SJCRH30 (cell line): Measurements from ENCODE around the gene TTC13. TPM values are rescaled to one million over a fixed set of nuclear protein-coding genes. Genes with fewer than 3 reads are reported as not detected.

Experiments
- DNase-seq, 2 experiments: peaks; one replicate each; pipeline ENCODE4 v3.0.0-alpha.2; 2015 to 2020
- H3K27ac ChIP-seq: fragments of 250-450 bp; sonication (Bioruptor Pico); 2 replicates; pipeline ENCODE4 v1.5.1; 2020; ENCODE audit warnings: mild to moderate bottlenecking, moderate library complexity
- H3K27me3 ChIP-seq: fragments of 250-450 bp; sonication (Bioruptor Pico); 2 replicates; pipeline ENCODE4 v1.5.1; 2020; ENCODE audit warnings: mild to moderate bottlenecking, moderate library complexity
- H3K36me3 ChIP-seq: fragments of 250-450 bp; sonication (Bioruptor Pico); 2 replicates; pipeline ENCODE4 v1.5.1; 2020; ENCODE audit warnings: mild to moderate bottlenecking, moderate library complexity
- H3K4me1 ChIP-seq: fragments of 250-450 bp; sonication (Bioruptor Pico); 2 replicates; pipeline ENCODE4 v1.5.1; 2020; ENCODE audit warnings: mild to moderate bottlenecking, moderate library complexity
- H3K4me3 ChIP-seq: fragments of 250-450 bp; sonication (Bioruptor Pico); 2 replicates; pipeline ENCODE4 v1.5.1; 2020; ENCODE audit warnings: mild to moderate bottlenecking, moderate library complexity
- H3K9me3 ChIP-seq: fragments of 250-450 bp; sonication (Bioruptor Pico); replicated peaks from 2 replicates; pipeline ENCODE4 v1.5.1; 2020; ENCODE audit warnings: mild to moderate bottlenecking, moderate library complexity
- total RNA-seq: library from RNA; depleted of rRNA; stranded (reverse); fragments of >200 nt; shearing (Covaris generic); gene quantifications from 2 replicates; pipeline ENCODE4 v1.2.3, GENCODE V29; 2014

Gene TTC13
- total RNA-seq, 1 experiment from 2014 or later: 16.4 TPM

- Histone ChIP-seq H3K9me3 (no peaks in the 10 kb centered on the region), H3K27ac (no peak overlapping the region), H3K36me3 (0 out of 2 replicates have a peak, but pooled peaks cover 3% of the 10 kb centered on the region), H3K27me3 (no peaks in the 10 kb centered on the region), H3K4me3 (no peak overlapping the region), H3K4me1 (no peaks in the 10 kb centered on the region)
- no peak for DNase-seq
Measured at GRCh38 chr1:230916587-230917283, 61.9 kb downstream of the TTC13 start.

- Histone ChIP-seq H3K27me3 (no peaks in the 10 kb centered on the region), H3K9me3 (no peaks in the 10 kb centered on the region), H3K4me1 (no peaks in the 10 kb centered on the region), H3K4me3 (no peak overlapping the region), H3K36me3 (0 out of 2 replicates have a peak, but pooled peaks cover 3% of the 10 kb centered on the region), H3K27ac (no peak overlapping the region)
- DNase-seq: no peak
Measured at GRCh38 chr1:230915078-230915477, 63.6 kb downstream of the TTC13 start.

- Histone ChIP-seq H3K36me3 (peaks cover 3% of the 10 kb centered on the region; the same call in 1 of the 2 replicates), H3K4me3 (no peak overlapping the region), H3K4me1 (no peaks in the 10 kb centered on the region), H3K9me3 (no peaks in the 10 kb centered on the region), H3K27ac (no peak overlapping the region), H3K27me3 (no peaks in the 10 kb centered on the region)
- no peak for DNase-seq
Measured at GRCh38 chr1:230913496-230913895, 65.2 kb downstream of the TTC13 start.

- H3K27me3 ChIP-seq: no peaks in the 10 kb centered on the region
- no peak overlapping the region for H3K27ac ChIP-seq
- DNase-seq: no peak
- no peaks in the 10 kb centered on the region for H3K9me3 ChIP-seq
- H3K4me1 ChIP-seq: no peaks in the 10 kb centered on the region
- no peak overlapping the region for H3K4me3 ChIP-seq
- H3K36me3 ChIP-seq: peaks cover 3% of the 10 kb centered on the region; the same call in 1 of the 2 replicates
Measured at GRCh38 chr1:230910755-230911117, 67.9 kb downstream of the TTC13 start.

GRCh38 chr1:230909974-230910754 is 68.5 kb downstream of the TTC13 start:
- no peaks in the 10 kb centered on the region for H3K9me3 ChIP-seq
- H3K27me3 ChIP-seq: no peaks in the 10 kb centered on the region
- no peaks in the 10 kb centered on the region for H3K4me1 ChIP-seq
- no peak overlapping the region for H3K4me3 ChIP-seq
- no peak for DNase-seq
- peaks cover 3% of the 10 kb centered on the region; the same call in 1 of the 2 replicates for H3K36me3 ChIP-seq
- no peak overlapping the region for H3K27ac ChIP-seq

GRCh38 chr1:230907472-230908205 is 71.0 kb downstream of the TTC13 start:
- H3K27ac ChIP-seq: no peak overlapping the region
- DNase-seq: no peak
- H3K36me3 ChIP-seq: peaks cover 3% of the 10 kb centered on the region; the same call in 1 of the 2 replicates
- H3K9me3 ChIP-seq: no peaks in the 10 kb centered on the region
- H3K4me1 ChIP-seq: no peaks in the 10 kb centered on the region
- H3K4me3 ChIP-seq: no peak overlapping the region
- no peaks in the 10 kb centered on the region for H3K27me3 ChIP-seq

- no peak for DNase-seq
- Histone ChIP-seq H3K4me3 (no peak overlapping the region), H3K4me1 (no peaks in the 10 kb centered on the region), H3K36me3 (no peaks in the 10 kb centered on the region; the same call in 1 of the 2 replicates), H3K27me3 (no peaks in the 10 kb centered on the region), H3K9me3 (no peaks in the 10 kb centered on the region), H3K27ac (no peak overlapping the region)
Measured at GRCh38 chr1:230906226-230906625, 72.4 kb downstream of the TTC13 start.

GRCh38 chr1:230905733-230906132 is 72.9 kb downstream of the TTC13 start:
- Histone ChIP-seq H3K36me3 (no peaks in the 10 kb centered on the region; the same call in 1 of the 2 replicates), H3K27me3 (no peaks in the 10 kb centered on the region), H3K9me3 (no peaks in the 10 kb centered on the region), H3K4me3 (no peak overlapping the region), H3K27ac (no peak overlapping the region), H3K4me1 (no peaks in the 10 kb centered on the region)
- DNase-seq: no peak

- no peak for DNase-seq
- Histone ChIP-seq H3K36me3 (no peaks in the 10 kb centered on the region; the same call in 1 of the 2 replicates), H3K27me3 (no peaks in the 10 kb centered on the region), H3K27ac (no peak overlapping the region), H3K9me3 (no peaks in the 10 kb centered on the region), H3K4me1 (no peaks in the 10 kb centered on the region), H3K4me3 (no peak overlapping the region)
Measured at GRCh38 chr1:230902349-230902923, 76.2 kb downstream of the TTC13 start.

- DNase-seq: no peak
Measured at GRCh38 chr1:230901671-230902070, 77.0 kb downstream of the TTC13 start.

GRCh38 chr1:230900984-230901383 is 77.7 kb downstream of the TTC13 start:
- H3K36me3 ChIP-seq: no peaks in the 10 kb centered on the region; the same call in 1 of the 2 replicates
- peaks cover 6% of the 10 kb centered on the region; the same call in 1 of the 2 replicates for H3K4me1 ChIP-seq
- H3K27me3 ChIP-seq: no peaks in the 10 kb centered on the region
- no peak overlapping the region for H3K4me3 ChIP-seq
- no peak for DNase-seq
- no peaks in the 10 kb centered on the region for H3K9me3 ChIP-seq
- H3K27ac ChIP-seq: no peak overlapping the region

More at GRCh38 chr1:230901671-230902070, 77.0 kb downstream of the TTC13 start:
- Histone ChIP-seq H3K4me3 (no peak overlapping the region), H3K36me3 (no peaks in the 10 kb centered on the region; the same call in 1 of the 2 replicates), H3K27me3 (no peaks in the 10 kb centered on the region), H3K4me1 (peaks cover 6% of the 10 kb centered on the region; the same call in 1 of the 2 replicates), H3K27ac (no peak overlapping the region), H3K9me3 (no peaks in the 10 kb centered on the region)

- DNase-seq: no peak
- Histone ChIP-seq H3K27me3 (no peaks in the 10 kb centered on the region), H3K27ac (no peak overlapping the region), H3K4me1 (peaks cover 6% of the 10 kb centered on the region; the same call in 1 of the 2 replicates), H3K36me3 (no peaks in the 10 kb centered on the region), H3K9me3 (no peaks in the 10 kb centered on the region), H3K4me3 (no peak overlapping the region)
Measured at GRCh38 chr1:230899841-230900251, 78.8 kb downstream of the TTC13 start.

- no peak overlapping the region for H3K27ac ChIP-seq
- no peaks in the 10 kb centered on the region for H3K9me3 ChIP-seq
- DNase-seq: no peak
- no peak overlapping the region for H3K4me3 ChIP-seq
- peaks cover 6% of the 10 kb centered on the region; the same call in 1 of the 2 replicates for H3K4me1 ChIP-seq
- H3K27me3 ChIP-seq: no peaks in the 10 kb centered on the region
- no peaks in the 10 kb centered on the region for H3K36me3 ChIP-seq
Measured at GRCh38 chr1:230898748-230899147, 79.9 kb downstream of the TTC13 start.

GRCh38 chr1:230898144-230898543 is 80.5 kb downstream of the TTC13 start:
- Histone ChIP-seq H3K36me3 (no peaks in the 10 kb centered on the region), H3K27me3 (no peaks in the 10 kb centered on the region), H3K4me3 (no peak overlapping the region), H3K27ac (no peak overlapping the region), H3K9me3 (no peaks in the 10 kb centered on the region), H3K4me1 (peaks cover 6% of the 10 kb centered on the region; the same call in 1 of the 2 replicates)
- DNase-seq: no peak
